IMR-90 (cell line): ENCODE data around the gene PNMA6F. TPM values are rescaled to one million over a fixed set of nuclear protein-coding genes. Genes with fewer than 3 reads are reported as not detected.

ENCODE experiments used
- ATAC-seq: fragments of 200-7000 bp; cut with Tn5 transposase; 2 replicates; pipeline ENCODE4 v1.9.1; 2020; ENCODE audit warnings: low read depth, mild to moderate bottlenecking, moderate library complexity
- BruUV-seq: library from RNA; stranded (reverse); fragments of 400-500 nt; replicated peaks from 2 replicates; lab custom pipeline; 2021; lab: Mats Ljungman, UMichigan
- CTCF ChIA-PET: fragments of 300-600 bp; formaldehyde crosslinking; extraction: SDS; loops from one replicate; lab custom pipeline; 2021; ENCODE audit warnings: antibody characterized with exemption; lab: Yijun Ruan, JAX
- POLR2A ChIA-PET: fragments of 300-600 bp; sonication (Branson Sonifier 250); formaldehyde crosslinking; loops from one replicate; lab custom pipeline; 2022; ENCODE audit warnings: antibody characterized with exemption; ENCODE audit not compliant: unreplicated experiment; lab: Charles Lee
- DNase-seq: peaks from one replicate; pipeline ENCODE4 v3.0.0; 2013
- H2AFZ ChIP-seq: replicated peaks from 2 replicates; pipeline ENCODE3; 2013; ENCODE audit warnings: low read length, mild to moderate bottlenecking; ENCODE audit not compliant: poor library complexity
- H2AK5ac ChIP-seq: 2 replicates; pipeline ENCODE4 v1.6.1; 2013; ENCODE audit warnings: low read depth, low read length, inconsistent platforms
- H2AK9ac ChIP-seq: replicated peaks from 2 replicates; pipeline ENCODE3; 2013; ENCODE audit warnings: mild to moderate bottlenecking, low read depth, low read length, moderate library complexity; ENCODE audit not compliant: poor library complexity
- H2BK120ac ChIP-seq: 2 replicates; pipeline ENCODE4 v1.6.1; 2013; ENCODE audit warnings: low read depth, low read length, inconsistent platforms
- H2BK15ac ChIP-seq: 3 replicates; pipeline ENCODE4 v1.6.1; 2013; ENCODE audit warnings: low read depth, low read length, inconsistent platforms
- H2BK20ac ChIP-seq: 2 replicates; pipeline ENCODE4 v1.6.1; 2013; ENCODE audit warnings: low read depth, mild to moderate bottlenecking, inconsistent platforms, low read length, moderate library complexity
- H2BK5ac ChIP-seq: 2 replicates; pipeline ENCODE4 v1.6.1; 2013; ENCODE audit warnings: mild to moderate bottlenecking, low read depth, low read length, inconsistent platforms; ENCODE audit not compliant: poor library complexity, severe bottlenecking
- H3K14ac ChIP-seq: replicated peaks from 2 replicates; pipeline ENCODE4 v1.6.1; 2013; ENCODE audit warnings: low read depth, low read length, inconsistent platforms
- H3K18ac ChIP-seq: 2 replicates; pipeline ENCODE4 v1.6.1; 2013; ENCODE audit warnings: low read depth, low read length, control low read depth
- H3K23ac ChIP-seq: 2 replicates; pipeline ENCODE4 v1.6.1; 2013; ENCODE audit warnings: low read depth, low read length, inconsistent platforms
- H3K27ac ChIP-seq: 2 replicates; pipeline ENCODE4 v1.5.1; 2013; ENCODE audit warnings: mild to moderate bottlenecking, control low read depth, low read length; ENCODE audit not compliant: insufficient read depth
- H3K27me3 ChIP-seq: 2 replicates; pipeline ENCODE4 v1.6.1; 2013; ENCODE audit warnings: low read length; ENCODE audit not compliant: control insufficient read depth, insufficient read depth
- H3K36me3 ChIP-seq: 2 replicates; pipeline ENCODE4 v1.6.1; 2013; ENCODE audit warnings: low read length, mixed read lengths; ENCODE audit not compliant: control insufficient read depth, insufficient read depth
- H3K4ac ChIP-seq: 2 replicates; pipeline ENCODE4 v1.6.1; 2013; ENCODE audit warnings: low read depth, low read length, inconsistent platforms
- H3K4me1 ChIP-seq: 2 replicates; pipeline ENCODE4 v1.6.1; 2013; ENCODE audit warnings: low read length, mixed read lengths; ENCODE audit not compliant: control insufficient read depth, insufficient read depth
- H3K4me2 ChIP-seq: 2 replicates; pipeline ENCODE4 v1.6.1; 2013; ENCODE audit warnings: low read depth, mild to moderate bottlenecking, control low read depth, low read length, moderate library complexity
- H3K4me3 ChIP-seq: 2 replicates; pipeline ENCODE4 v1.5.1; 2013; ENCODE audit warnings: low read depth, mild to moderate bottlenecking, control low read depth, low read length, moderate library complexity; ENCODE audit not compliant: insufficient read depth
- H3K56ac ChIP-seq: 2 replicates; pipeline ENCODE4 v1.6.1; 2013; ENCODE audit warnings: low read length, inconsistent platforms; ENCODE audit not compliant: insufficient read depth; ENCODE audit errors: extremely low read depth
- H3K79me1 ChIP-seq, 2 experiments: 2 replicates each; pipeline ENCODE4 v1.6.1; 2013; ENCODE audit warnings: low read length in 2 of 2, inconsistent platforms in 1 of 2, low read depth in 1 of 2
- H3K9ac ChIP-seq: 2 replicates; pipeline ENCODE4 v1.6.1; 2013; ENCODE audit warnings: low read depth, low read length, control low read depth
- H3K9me1 ChIP-seq: 2 replicates; pipeline ENCODE4 v1.6.1; 2013; ENCODE audit warnings: low read length, inconsistent platforms; ENCODE audit not compliant: insufficient read depth
- H3K9me3 ChIP-seq: 2 replicates; pipeline ENCODE4 v1.6.1; 2013; ENCODE audit warnings: low read length; ENCODE audit not compliant: control insufficient read depth, insufficient read depth
- H4K20me1 ChIP-seq: 2 replicates; pipeline ENCODE4 v1.6.1; 2013; ENCODE audit warnings: low read length, inconsistent platforms; ENCODE audit not compliant: insufficient read depth
- H4K5ac ChIP-seq: 2 replicates; pipeline ENCODE4 v1.6.1; 2013; ENCODE audit warnings: mild to moderate bottlenecking, low read depth, low read length, control low read depth
- H4K8ac ChIP-seq, 2 experiments: 2 replicates each; pipeline ENCODE4 v1.6.1; 2013; ENCODE audit warnings: low read depth in 2 of 2, low read length in 2 of 2, control low read depth in 1 of 2, inconsistent platforms in 1 of 2
- H4K91ac ChIP-seq: 2 replicates; pipeline ENCODE4 v1.6.1; 2013; ENCODE audit warnings: low read depth, low read length, inconsistent platforms; ENCODE audit not compliant: insufficient read depth
- BHLHE40 ChIP-seq: fragments of 150-350 bp; IDR thresholded peaks from 2 replicates; pipeline ENCODE4 v1.6.1; 2016; ENCODE audit warnings: mild to moderate bottlenecking, low read depth, low read length
- CEBPB ChIP-seq: IDR thresholded peaks from 2 replicates; pipeline ENCODE4 v1.6.1; 2012; ENCODE audit warnings: low read depth, low read length, improper control_type of control experiment
- CHD1 ChIP-seq: IDR thresholded peaks from 2 replicates; pipeline ENCODE4 v1.6.1; 2012; ENCODE audit warnings: low read depth, low read length, improper control_type of control experiment
- CTCF ChIP-seq: conservative IDR thresholded peaks from 2 replicates; pipeline ENCODE4 v1.5.1; 2012; ENCODE audit warnings: mild to moderate bottlenecking, low read depth, low read length, improper control_type of control experiment
- ELK1 ChIP-seq: fragments of 150-350 bp; IDR thresholded peaks from 2 replicates; pipeline ENCODE4 v1.6.1; 2016; ENCODE audit warnings: low read depth, mild to moderate bottlenecking, low read length, moderate library complexity, borderline replicate concordance
- MAFK ChIP-seq: IDR thresholded peaks from 2 replicates; pipeline ENCODE4 v1.6.1; 2012; ENCODE audit warnings: low read depth, low read length, improper control_type of control experiment
- MAZ ChIP-seq: IDR thresholded peaks from 2 replicates; pipeline ENCODE4 v1.6.1; 2012; ENCODE audit warnings: low read depth, mild to moderate bottlenecking, low read length, improper control_type of control experiment, moderate library complexity, borderline replicate concordance
- MXI1 ChIP-seq: IDR thresholded peaks from 2 replicates; pipeline ENCODE4 v1.6.1; 2012; ENCODE audit warnings: low read depth, mild to moderate bottlenecking, low read length, moderate library complexity, borderline replicate concordance
- NFE2L2 ChIP-seq: fragments of 150-350 bp; IDR thresholded peaks from 2 replicates; pipeline ENCODE4 v1.6.1; 2016; ENCODE audit warnings: low read depth, mild to moderate bottlenecking, low read length
- RAD21 ChIP-seq: IDR thresholded peaks from 2 replicates; pipeline ENCODE4 v1.6.1; 2012; ENCODE audit warnings: low read length, improper control_type of control experiment
- RCOR1 ChIP-seq: IDR thresholded peaks from 2 replicates; pipeline ENCODE4 v1.6.1; 2012; ENCODE audit warnings: mild to moderate bottlenecking, low read length, improper control_type of control experiment; ENCODE audit not compliant: insufficient replicate concordance
- RFX5 ChIP-seq: IDR thresholded peaks from 2 replicates; pipeline ENCODE4 v1.8.0; 2012; ENCODE audit warnings: low read depth, mild to moderate bottlenecking, low read length, moderate library complexity
- SMC3 ChIP-seq: fragments of 150-350 bp; IDR thresholded peaks from 2 replicates; pipeline ENCODE4 v1.6.1; 2016; ENCODE audit warnings: low read depth, mild to moderate bottlenecking, antibody characterized with exemption, low read length, moderate library complexity
- USF2 ChIP-seq: fragments of 150-350 bp; IDR thresholded peaks from 2 replicates; pipeline ENCODE4 v1.6.1; 2017; ENCODE audit warnings: mild to moderate bottlenecking, antibody characterized with exemption, low read length, low read depth
- WGBS, 2 experiments: methylation state at CpG; one replicate each; pipeline versions ENCODE4 v1.1.5 to v1.1.7; 2013; ENCODE audit warnings: missing lambda C conversion rate in 2 of 2; ENCODE audit not compliant: insufficient read length in 1 of 2; ENCODE audit errors: extremely low coverage in 2 of 2; 5-methylcytosine and 5-hydroxymethylcytosine counted together
- dilution Hi-C: fragments of 300-500 bp; cut with HindIII; formaldehyde crosslinking; loops from one replicate; pipeline ENCODE4 v1.14.3; 2018; ENCODE audit warnings: low sequenced_read_pairs; ENCODE audit not compliant: unreplicated experiment
- in situ Hi-C: fragments of 300-500 bp; cut with MboI; formaldehyde crosslinking; loops from 3 replicates; pipeline ENCODE4 v1.14.3; 2019; ENCODE audit warnings: low sequenced_read_pairs, inconsistent platforms, mixed read lengths
- intact Hi-C: fragments of 100-400 bp; cut with micrococcal nuclease; formaldehyde crosslinking; loops from 2 replicates; pipeline ENCODE4 v1.10.0; 2022
- polyA plus RNA-seq, 3 experiments: library from polyadenylated mRNA; depleted of rRNA; stranded (reverse); fragments of >200 nt; gene quantifications; 2 replicates each; pipeline ENCODE4 v1.2.3, GENCODE V29; 2012; ENCODE audit warnings: low replicate concordance in 1 of 3
- total RNA-seq: library from RNA; depleted of rRNA; stranded (reverse); fragments of >200 nt; gene quantifications from 2 replicates; pipeline ENCODE4 v1.2.3, GENCODE V29; 2012

PNMA6F gene
- total and polyA plus RNA-seq, 2 of the 4 experiments (the other 2 are of a cell fraction): not detected

- no peak overlapping the region for H2BK20ac ChIP-seq
- H4K5ac ChIP-seq: no peak overlapping the region
- no peak overlapping the region for H3K9ac ChIP-seq
- intact Hi-C loops (no loop called here), dilution Hi-C loops (no loop called here), in situ Hi-C loops (no loop called here)
- no peak overlapping the region for H3K23ac ChIP-seq
- ChIA-PET POLR2A (no interaction called here), CTCF (no interaction called here)
- no peak overlapping the region for H2AK9ac ChIP-seq
- H3K4me2 ChIP-seq: no peak overlapping the region
- WGBS, 2 experiments: 31% methylated on average over 4 of the region's 12 CpGs; no CpG with 5 or more reads in 1 of the 2 experiments
- H3K27ac ChIP-seq: no peak overlapping the region
- no peak overlapping the region for H3K56ac ChIP-seq
- H3K4me3 ChIP-seq: no peak overlapping the region
- H3K36me3 ChIP-seq: no peaks in the 10 kb centered on the region
- no peak overlapping the region for H4K91ac ChIP-seq
- DNase-seq (no peak), ATAC-seq (no peak)
- H3K79me1 ChIP-seq: no peaks in the 10 kb centered on the region
- H4K20me1 ChIP-seq: no peaks in the 10 kb centered on the region
- no peak overlapping the region for H3K14ac ChIP-seq
- peaks cover 5% of the 10 kb centered on the region for H3K27me3 ChIP-seq
- no peaks in the 10 kb centered on the region for H3K9me1 ChIP-seq
- no peak overlapping the region for H3K4ac ChIP-seq
- no peak overlapping the region for H2BK5ac ChIP-seq
- no peak overlapping the region for H2AK5ac ChIP-seq
- no peak overlapping the region for H2BK15ac ChIP-seq
- no peak overlapping the region for H3K18ac ChIP-seq
- H2BK120ac ChIP-seq: no peak overlapping the region
- H3K4me1 ChIP-seq: no peaks in the 10 kb centered on the region
- H3K9me3 ChIP-seq: no peaks in the 10 kb centered on the region
- no TSS peak for BruUV-seq
- H4K8ac ChIP-seq: no peak overlapping the region
- no peak overlapping the region for H2AFZ ChIP-seq
- TF ChIP-seq CTCF: no peak
- TF ChIP-seq MAFK: no peak
- no peak for TF ChIP-seq NFE2L2
- TF ChIP-seq ELK1: no peak
- TF ChIP-seq RCOR1: no peak
- no peak for TF ChIP-seq MAZ
- no peak for TF ChIP-seq SMC3
- TF ChIP-seq RAD21: no peak
- no peak for TF ChIP-seq BHLHE40
- no peak for TF ChIP-seq RFX5
- TF ChIP-seq CEBPB: no peak
- TF ChIP-seq CHD1: no peak
- TF ChIP-seq MXI1: no peak
- TF ChIP-seq USF2: no peak
Measured at GRCh38 chrX:153303276-153304262, 18.0 kb downstream of the PNMA6F start.
